Natural killer cell (primary cell): ENCODE results near the gene GALNT10. TPM values are rescaled to one million over a fixed set of nuclear protein-coding genes. Genes with fewer than 3 reads are reported as not detected.

ENCODE experiments used
- ATAC-seq, 3 donors: fragments of 150-1000 bp in 2 of 3; fragments of 200-7000 bp in 1 of 3; cut with Tn5 transposase; 1 replicate in 1 of 3; 2 replicates in 2 of 3; pipeline ENCODE4 v1.10.0; 2021; ENCODE audit warnings: mild to moderate bottlenecking in 2 of 3, moderate library complexity in 2 of 3
- DNase-seq, 2 donors: peaks; one replicate each; pipeline versions ENCODE4 v3.0.0 to v3.0.0-alpha.2; 2013 to 2021; ENCODE audit warnings: mixed read lengths in 1 of 2
- H3K27ac ChIP-seq: one replicate; pipeline ENCODE4 v1.5.1; 2013; ENCODE audit warnings: mild to moderate bottlenecking, low read length
- H3K27me3 ChIP-seq: one replicate; pipeline ENCODE4 v1.6.1; 2013; ENCODE audit warnings: low read length; ENCODE audit not compliant: control insufficient read depth, insufficient read depth
- H3K36me3 ChIP-seq: one replicate; pipeline ENCODE4 v1.6.1; 2013; ENCODE audit warnings: low read length; ENCODE audit not compliant: control insufficient read depth, insufficient read depth
- H3K4me1 ChIP-seq: one replicate; pipeline ENCODE4 v1.6.1; 2013; ENCODE audit warnings: low read length; ENCODE audit not compliant: control insufficient read depth, insufficient read depth
- H3K4me3 ChIP-seq: one replicate; pipeline ENCODE4 v1.5.1; 2013; ENCODE audit warnings: low read length
- H3K9me3 ChIP-seq: one replicate; pipeline ENCODE4 v1.6.1; 2013; ENCODE audit warnings: low read length; ENCODE audit not compliant: control insufficient read depth, insufficient read depth
- H3K27ac Mint-ChIP-seq, 2 donors: one replicate each; pipeline ENCODE4 v1.8.0; 2022; ENCODE audit warnings: mild to moderate bottlenecking in 2 of 2, mixed read lengths in 2 of 2, moderate library complexity in 1 of 2
- H3K27me3 Mint-ChIP-seq, 2 donors: one replicate each; pipeline ENCODE4 v1.8.0; 2022; ENCODE audit warnings: low read depth in 2 of 2, mixed read lengths in 2 of 2
- H3K36me3 Mint-ChIP-seq: one replicate; pipeline ENCODE4 v1.8.0; 2022; ENCODE audit warnings: mixed read lengths
- H3K4me1 Mint-ChIP-seq, 2 donors: one replicate each; pipeline ENCODE4 v1.8.0; 2022; ENCODE audit warnings: mixed read lengths in 2 of 2
- H3K4me3 Mint-ChIP-seq: one replicate; pipeline ENCODE4 v1.8.0; 2022; ENCODE audit warnings: mild to moderate bottlenecking, moderate library complexity, mixed read lengths
- H3K9me3 Mint-ChIP-seq, 2 donors: one replicate each; pipeline ENCODE4 v1.8.0; 2022; ENCODE audit warnings: mixed read lengths in 2 of 2
- CTCF ChIP-seq: fragments of 200-600 bp; IDR thresholded peaks from one replicate; pipeline ENCODE4 v1.8.0; 2022; ENCODE audit warnings: antibody characterized with exemption
- WGBS: methylation state at CpG from one replicate; pipeline ENCODE4 v1.1.7; 2013; ENCODE audit warnings: missing lambda C conversion rate; ENCODE audit not compliant: insufficient coverage; 5-methylcytosine and 5-hydroxymethylcytosine counted together
- intact Hi-C: fragments of 100-400 bp; cut with micrococcal nuclease; formaldehyde crosslinking; loops from one replicate; pipeline ENCODE4 v1.14.2; 2022
- total RNA-seq, 4 donors: library from RNA; stranded (reverse); fragments of 120-200 nt in 1 of 4; gene quantifications; one replicate each; pipeline versions ENCODE4 v1.2.3 to v1.2.4, GENCODE V29; 2013 to 2022

Gene GALNT10
- total RNA-seq, 3 donors from 2014 or later (not counting 1 experiment from before 2014, with no cell fraction given) = 77.0 to 92.6 (median 77.6) TPM

- peaks cover 26% of the 10 kb centered on the region for H3K4me1 ChIP-seq
- TF ChIP-seq CTCF = no peak
- H3K4me1 Mint-ChIP-seq = peaks cover 68 to 75% of the 10 kb centered on the region in 2 donors
- H3K27ac ChIP-seq = no peak overlapping the region
- 81% methylated on average over 4 of the region's 4 CpGs for WGBS
- no peaks in the 10 kb centered on the region for H3K9me3 Mint-ChIP-seq
- no peak overlapping the region for H3K4me3 ChIP-seq
- intact Hi-C loops = no loop called here
- no peak overlapping the region for H3K4me3 Mint-ChIP-seq
- no peak overlapping the region for H3K27ac Mint-ChIP-seq
- ATAC-seq (no peak), DNase-seq (no peak)
- H3K27me3 Mint-ChIP-seq = no peaks in the 10 kb centered on the region
- H3K36me3 ChIP-seq = no peaks in the 10 kb centered on the region
- H3K36me3 Mint-ChIP-seq = no peaks in the 10 kb centered on the region
- no peaks in the 10 kb centered on the region for H3K27me3 ChIP-seq
- H3K9me3 ChIP-seq = no peaks in the 10 kb centered on the region
Observed at GRCh38 chr5:154274828-154275185, 84.3 kb downstream of the GALNT10 start.

- H3K4me1 Mint-ChIP-seq = peaks cover 67 to 70% of the 10 kb centered on the region in 2 donors
- WGBS = 77% methylated on average over 3 of the region's 3 CpGs
- TF ChIP-seq CTCF = no peak
Observed at GRCh38 chr5:154275566-154275965, 85.0 kb downstream of the GALNT10 start.

GRCh38 chr5:154276261-154276972 is 85.9 kb downstream of the GALNT10 start:
- peak overlapping the region; percentile 45 to 66 for H3K27ac Mint-ChIP-seq
- H3K36me3 Mint-ChIP-seq = no peaks in the 10 kb centered on the region
- peaks cover 65% of the 10 kb centered on the region in 2 donors for H3K4me1 Mint-ChIP-seq
- no peaks in the 10 kb centered on the region for H3K36me3 ChIP-seq
- no peak for ATAC-seq
- H3K4me3 Mint-ChIP-seq = no peak overlapping the region
- H3K27me3 Mint-ChIP-seq = no peaks in the 10 kb centered on the region
- no peak overlapping the region for H3K4me3 ChIP-seq
- no peaks in the 10 kb centered on the region for H3K27me3 ChIP-seq
- no peak overlapping the region for H3K27ac ChIP-seq
- no peak for DNase-seq
- no peak for TF ChIP-seq CTCF
- peaks cover 26% of the 10 kb centered on the region for H3K4me1 ChIP-seq
- 65% methylated on average over 3 of the region's 5 CpGs for WGBS
- H3K9me3 ChIP-seq = no peaks in the 10 kb centered on the region
- intact Hi-C loops = no loop called here
- no peaks in the 10 kb centered on the region for H3K9me3 Mint-ChIP-seq

More at GRCh38 chr5:154275566-154275965, 85.0 kb downstream of the GALNT10 start:
- Histone ChIP-seq H3K27ac (no peak overlapping the region), H3K27me3 (no peaks in the 10 kb centered on the region), H3K4me1 (peaks cover 26% of the 10 kb centered on the region), H3K36me3 (no peaks in the 10 kb centered on the region), H3K4me3 (no peak overlapping the region), H3K9me3 (no peaks in the 10 kb centered on the region)
- ATAC-seq = no peak
- no peak for DNase-seq
- H3K4me3 Mint-ChIP-seq = no peak overlapping the region
- no peak overlapping the region for H3K27ac Mint-ChIP-seq
- H3K36me3 Mint-ChIP-seq = no peaks in the 10 kb centered on the region
- H3K27me3 Mint-ChIP-seq = no peaks in the 10 kb centered on the region
- intact Hi-C loops = no loop called here
- no peaks in the 10 kb centered on the region for H3K9me3 Mint-ChIP-seq

GRCh38 chr5:154276973-154277331 is 86.4 kb downstream of the GALNT10 start:
- TF ChIP-seq CTCF = no peak
- intact Hi-C loops = no loop called here
- H3K27ac ChIP-seq = no peak overlapping the region
- no peaks in the 10 kb centered on the region for H3K36me3 Mint-ChIP-seq
- 62% methylated on average over 1 of the region's 1 CpG for WGBS
- DNase-seq = no peak
- no peak overlapping the region for H3K4me3 Mint-ChIP-seq
- no peaks in the 10 kb centered on the region for H3K36me3 ChIP-seq
- H3K9me3 ChIP-seq = no peaks in the 10 kb centered on the region
- H3K9me3 Mint-ChIP-seq = no peaks in the 10 kb centered on the region
- no peaks in the 10 kb centered on the region for H3K27me3 Mint-ChIP-seq
- no peaks in the 10 kb centered on the region for H3K27me3 ChIP-seq
- H3K4me3 ChIP-seq = no peak overlapping the region
- peaks cover 60 to 63% of the 10 kb centered on the region in 2 donors for H3K4me1 Mint-ChIP-seq
- no peak for ATAC-seq
- H3K4me1 ChIP-seq = peaks cover 21% of the 10 kb centered on the region
- H3K27ac Mint-ChIP-seq = peak overlapping the region; percentile 45 to 66
